ENCODE data around the gene INPP5F.

Gene INPP5F

DNA sequence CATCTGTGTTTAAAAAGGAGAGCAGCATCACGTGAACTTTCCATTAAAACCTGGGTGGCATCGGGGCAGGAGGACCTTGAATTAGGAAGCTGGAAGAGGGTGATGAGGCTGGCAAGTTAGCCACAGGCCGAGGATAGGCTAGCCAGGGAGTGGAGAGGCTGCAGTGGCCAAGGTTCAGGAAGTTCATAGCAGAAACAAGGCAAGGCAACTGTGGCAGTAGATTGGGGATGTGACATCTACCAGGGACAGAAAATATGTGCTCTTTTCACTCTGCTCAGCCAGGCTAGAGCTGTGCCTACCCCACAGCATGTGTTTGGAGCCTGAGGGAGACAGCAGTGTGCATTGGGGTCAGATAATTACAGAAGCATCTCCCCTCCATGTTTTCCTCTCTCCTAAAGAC, 2.2 kb upstream of the INPP5F start:
- DNase-seq (ENCODE audit: low read depth): no peak
- no peak overlapping the region for H3K4me3 ChIP-seq (ENCODE audit: low read length)
- no peak for TF ChIP-seq CTCF (conservative IDR thresholded peaks at IDR 0.05; ENCODE audit: low read length)

- H3K4me3 ChIP-seq (ENCODE audit: low read length): peak overlapping the region; percentile 71
- TF ChIP-seq CTCF (conservative IDR thresholded peaks at IDR 0.05; ENCODE audit: low read length): no peak
- peak; percentile 10 for DNase-seq (ENCODE audit: low read depth)
Observed at GRCh38 chr10:119724593-119725516, 995 bp upstream of the INPP5F start.

- no peak for TF ChIP-seq CTCF (conservative IDR thresholded peaks at IDR 0.05; ENCODE audit: low read length)
Observed at GRCh38 chr10:119725517-119725827, 378 bp upstream of the INPP5F start.

DNA sequence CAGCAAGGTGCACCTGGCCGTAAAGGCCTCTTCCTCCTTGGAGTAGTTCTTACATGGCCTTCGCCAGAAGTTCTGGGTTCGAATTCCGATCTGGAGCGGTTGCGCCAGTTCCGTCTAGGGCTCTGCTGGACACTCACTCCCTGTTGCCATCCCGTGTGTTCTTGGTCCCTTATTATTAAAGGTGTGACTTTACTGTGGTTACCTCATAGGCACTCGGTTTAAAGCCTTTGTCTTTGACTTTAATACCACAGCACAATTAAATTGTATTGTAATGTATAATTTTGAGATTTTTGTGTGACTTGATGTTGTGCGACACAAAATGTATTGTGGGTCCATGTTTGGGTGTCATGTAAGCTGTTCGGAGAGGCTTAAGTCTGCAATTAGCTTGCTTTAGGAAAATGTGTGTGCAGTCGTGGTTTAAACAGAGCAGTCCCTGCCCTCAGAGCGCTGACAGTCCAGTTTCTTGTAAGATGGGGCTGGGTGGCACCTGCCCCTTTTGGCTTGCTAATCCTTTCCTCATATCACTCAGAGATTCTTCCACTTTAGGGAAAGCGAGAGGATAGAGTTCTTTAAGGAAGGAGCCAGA, 919 bp downstream of the INPP5F start:
- DNase-seq (ENCODE audit: low read depth): no peak
- no peak for TF ChIP-seq CTCF (conservative IDR thresholded peaks at IDR 0.05; ENCODE audit: low read length)
- peak overlapping the region; percentile 69 for H3K4me3 ChIP-seq (ENCODE audit: low read length)

More at GRCh38 chr10:119725517-119725827, 378 bp upstream of the INPP5F start:
- peak overlapping the region; percentile 71 for H3K4me3 ChIP-seq (ENCODE audit: low read length)
- no peak for DNase-seq (ENCODE audit: low read depth)

- DNase-seq (ENCODE audit: low read depth): no peak
- TF ChIP-seq CTCF (conservative IDR thresholded peaks at IDR 0.05; ENCODE audit: low read length): no peak
- no peak overlapping the region for H3K4me3 ChIP-seq (ENCODE audit: low read length)
Observed at GRCh38 chr10:119728172-119728800, 2.4 kb downstream of the INPP5F start.

GRCh38 chr10:119734396-119735332, 8.8 kb downstream of the INPP5F start:
- no peak for TF ChIP-seq CTCF (conservative IDR thresholded peaks at IDR 0.05; ENCODE audit: low read length)
- peak; percentile 51 for DNase-seq (ENCODE audit: low read depth)
- H3K4me3 ChIP-seq (ENCODE audit: low read length): no peak overlapping the region

Measured in AG10803 (cell line).